GM19193 (cell line): Measurements from ENCODE around the gene GPR152.

Experiments used
- POLR2A ChIP-seq: IDR thresholded peaks from 4 replicates; pipeline ENCODE4 v1.6.1; 2011; ENCODE audit not compliant: insufficient read depth, insufficient read length; ENCODE audit errors: extremely low read depth

GPR152 gene

GRCh38 chr11:67455054-67455453, 2.5 kb upstream of the GPR152 start, which contains the start of gene CABP4:
Gene CABP4 (plus strand): TSS chr11:67455354. CDS start chr11:67455424, 70 bp downstream.
- TF ChIP-seq POLR2A: no peak

- no peak for TF ChIP-seq POLR2A
Measured at GRCh38 chr11:67453816-67454732, 1.5 kb upstream of the GPR152 start.

- TF ChIP-seq POLR2A: no peak
Measured at GRCh38 chr11:67451658-67451976, 912 bp downstream of the GPR152 start.

DNA sequence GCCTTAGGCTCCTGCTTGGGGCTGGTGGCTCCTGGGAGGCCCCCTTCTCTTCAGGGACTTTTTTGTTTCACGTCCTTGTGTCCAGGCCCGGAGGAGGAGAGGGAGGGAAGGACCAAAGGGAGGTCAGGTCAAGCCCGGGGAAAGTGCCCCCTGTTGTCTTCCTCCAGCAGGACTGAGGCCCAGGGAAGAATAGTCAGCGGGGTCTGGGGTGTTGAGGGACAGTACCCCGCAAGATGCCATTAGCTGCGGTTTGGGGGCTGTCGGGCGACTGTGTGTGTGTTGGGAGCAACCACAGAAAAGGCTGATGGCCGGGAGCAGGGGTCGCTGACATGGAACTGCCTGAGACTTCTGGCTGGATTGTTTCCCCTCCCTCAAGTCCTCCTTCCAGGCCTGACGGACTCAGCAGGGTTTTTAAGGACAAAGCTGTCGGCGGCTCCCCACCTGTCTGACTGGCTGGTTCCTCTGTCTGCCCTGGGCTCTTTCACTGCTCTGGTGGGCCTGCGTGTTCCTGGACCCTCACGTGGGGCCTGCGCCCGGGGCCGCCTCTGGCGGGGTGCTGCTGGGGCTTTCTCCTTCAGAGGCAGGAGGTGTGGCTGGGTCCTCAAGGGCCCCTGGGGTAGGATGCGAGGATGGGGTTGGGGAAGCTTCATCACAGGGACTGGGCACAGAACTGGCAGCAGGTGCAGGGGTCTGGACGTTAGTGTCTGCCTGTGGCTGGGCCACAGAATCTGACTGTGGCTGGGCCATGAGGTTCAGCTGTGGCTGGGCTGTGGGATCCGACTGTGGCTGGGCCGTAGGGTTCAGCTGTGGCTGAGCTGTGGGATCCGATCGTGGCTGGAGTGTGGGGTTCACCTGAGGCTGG, 1.5 kb downstream of the GPR152 start:
- TF ChIP-seq POLR2A: no peak

DNA sequence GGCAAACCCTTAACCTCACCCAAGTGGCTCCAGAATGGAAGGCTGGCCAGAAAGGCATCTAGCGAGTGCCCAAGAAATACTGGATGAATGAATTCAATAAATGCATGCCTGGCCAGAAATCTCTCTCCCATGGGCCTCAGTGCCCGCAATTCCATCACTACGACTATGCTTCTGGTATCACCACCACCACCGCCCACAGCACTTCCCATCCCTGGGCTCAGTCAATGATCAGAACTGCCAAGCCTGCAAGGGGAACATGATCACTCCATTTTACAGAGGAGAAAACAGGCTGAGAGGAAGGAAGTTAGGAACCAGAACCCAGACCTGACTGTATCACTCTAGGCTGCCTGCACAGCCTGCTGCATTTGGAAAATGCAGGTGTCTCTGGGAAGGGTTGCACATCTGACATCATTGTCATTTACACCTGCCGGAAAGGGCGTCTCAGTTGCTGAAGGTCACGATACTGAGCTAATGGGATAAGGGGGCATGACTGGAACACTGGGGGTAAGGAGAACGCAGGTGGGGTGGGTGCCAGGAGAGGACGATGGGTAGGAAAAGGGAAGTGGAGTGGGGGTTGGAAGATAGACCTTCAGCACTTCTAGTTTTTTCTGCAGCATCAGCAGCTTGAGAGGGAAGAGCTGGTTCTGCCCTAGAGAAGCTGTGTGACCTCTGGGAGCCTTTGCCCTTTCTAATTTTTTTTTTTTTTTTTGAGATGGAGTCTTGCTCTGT, 3.2 kb downstream of the GPR152 start:
- TF ChIP-seq POLR2A: no peak

DNA sequence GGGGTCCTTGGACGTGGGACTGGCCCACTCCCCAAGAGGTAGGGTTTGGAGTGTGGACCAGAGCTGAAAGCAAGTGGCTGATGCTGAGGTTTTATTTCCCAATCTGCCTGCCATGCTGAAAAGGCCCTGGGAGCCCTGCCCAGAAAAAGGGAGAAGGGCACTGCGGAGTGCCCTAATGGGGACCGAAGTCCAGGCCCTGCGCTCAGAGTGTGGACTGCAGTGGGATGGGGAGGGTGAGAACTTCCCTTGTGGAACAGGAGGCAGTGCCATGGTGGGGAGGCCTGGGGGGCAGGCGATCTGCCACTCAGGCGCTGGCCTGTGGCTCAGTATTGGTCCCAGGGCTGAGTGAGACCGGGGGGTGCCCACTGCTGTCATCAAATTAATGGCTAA, 4.3 kb downstream of the GPR152 start:
- no peak for TF ChIP-seq POLR2A

DNA sequence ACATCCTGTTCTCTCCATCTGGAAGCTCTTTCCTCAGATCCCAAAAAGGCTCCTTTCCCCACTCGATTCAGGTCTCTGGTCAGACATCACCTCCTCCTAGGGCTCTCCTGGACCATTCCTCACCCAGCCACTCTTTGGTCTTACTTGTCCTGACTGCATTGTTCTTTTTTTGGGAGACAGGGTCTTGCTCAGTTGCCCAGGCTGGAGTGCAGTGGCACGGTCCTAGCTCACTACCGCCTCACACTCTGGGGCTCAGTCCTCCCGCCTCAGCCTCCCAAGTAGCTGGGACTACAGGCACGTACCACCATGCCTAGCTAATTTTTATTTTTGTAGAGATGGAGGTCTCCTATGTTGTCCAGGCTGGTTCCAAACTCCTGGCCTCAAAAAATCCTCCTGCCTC, 7.0 kb downstream of the GPR152 start:
- TF ChIP-seq POLR2A: no peak

DNA sequence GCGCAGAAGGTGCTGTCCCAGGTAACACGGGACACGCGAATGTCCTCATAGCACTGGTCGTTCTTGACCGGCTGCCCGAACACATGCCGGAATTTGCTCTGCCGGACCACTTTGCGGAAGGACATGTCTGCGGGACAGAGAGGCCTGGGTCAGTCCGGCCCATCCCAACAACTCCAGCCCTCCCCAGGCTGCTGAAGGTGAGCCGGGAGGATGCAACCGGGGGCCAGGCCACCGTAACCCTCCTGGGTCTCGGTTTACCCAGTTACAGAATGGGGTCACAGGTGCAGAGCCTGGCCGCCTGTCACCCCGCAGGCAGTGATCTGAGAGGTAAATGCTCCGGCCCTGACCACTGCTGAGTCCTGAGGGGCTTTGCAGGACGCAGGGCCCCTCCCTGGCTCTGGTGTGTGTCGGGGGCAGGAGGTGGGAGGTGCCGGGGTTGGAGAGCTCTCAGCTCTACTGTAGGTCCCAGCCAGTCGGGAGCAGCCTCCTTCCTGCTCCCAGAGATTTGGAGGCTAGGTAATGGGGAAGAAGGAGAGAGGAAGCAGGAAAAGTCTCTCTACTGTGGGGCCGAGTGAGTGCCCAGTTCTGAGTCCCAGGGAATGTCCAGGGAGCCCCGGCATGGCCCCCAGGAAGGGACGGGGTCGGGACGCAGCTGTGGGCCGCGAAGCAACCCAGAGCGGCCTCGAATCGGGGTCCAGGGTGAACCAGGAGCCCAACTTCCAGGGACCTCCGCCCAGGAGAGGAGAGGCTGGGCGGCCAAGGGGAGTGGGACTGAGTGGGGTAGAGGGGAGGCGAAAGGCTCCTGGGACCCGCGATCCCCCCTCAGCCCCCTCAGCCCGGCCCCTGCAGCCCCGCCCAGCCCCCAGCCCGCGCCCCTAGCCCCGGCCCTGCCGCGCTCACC, 9.8 kb downstream of the GPR152 start:
- TF ChIP-seq POLR2A: no peak

DNA sequence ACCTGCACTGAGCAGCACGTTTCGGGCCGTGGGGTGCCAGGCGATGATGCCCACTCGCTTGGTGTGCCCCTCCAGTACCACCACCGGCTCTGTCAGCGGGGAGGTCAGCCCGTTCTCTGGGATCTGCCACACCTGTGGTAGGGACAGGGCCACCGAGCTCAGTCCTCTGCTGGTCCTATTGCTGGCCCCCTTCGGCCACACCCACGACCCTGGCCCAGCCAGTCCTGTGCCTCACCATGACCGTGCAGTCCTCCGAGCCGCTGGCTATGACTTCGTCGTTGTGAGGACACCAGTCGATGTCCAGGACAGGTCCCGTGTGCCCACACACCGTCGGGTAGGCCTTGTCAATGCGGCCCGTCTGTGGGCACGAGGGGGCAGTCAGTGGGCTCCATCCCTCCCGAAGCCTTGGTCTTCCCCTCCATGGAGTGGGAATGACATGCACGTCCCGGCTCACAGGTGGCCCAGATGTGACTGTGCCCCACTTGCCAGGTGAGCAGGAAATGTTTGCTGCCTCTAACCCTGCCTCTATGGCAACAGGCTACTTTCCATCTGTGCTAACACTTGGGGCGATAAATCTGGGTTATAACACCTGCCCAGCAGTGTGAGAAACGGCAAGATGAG, 10.7 kb downstream of the GPR152 start:
- TF ChIP-seq POLR2A: no peak

GRCh38 chr11:67441098-67441563, 11.4 kb downstream of the GPR152 start:
- TF ChIP-seq POLR2A: peak; percentile 43

DNA sequence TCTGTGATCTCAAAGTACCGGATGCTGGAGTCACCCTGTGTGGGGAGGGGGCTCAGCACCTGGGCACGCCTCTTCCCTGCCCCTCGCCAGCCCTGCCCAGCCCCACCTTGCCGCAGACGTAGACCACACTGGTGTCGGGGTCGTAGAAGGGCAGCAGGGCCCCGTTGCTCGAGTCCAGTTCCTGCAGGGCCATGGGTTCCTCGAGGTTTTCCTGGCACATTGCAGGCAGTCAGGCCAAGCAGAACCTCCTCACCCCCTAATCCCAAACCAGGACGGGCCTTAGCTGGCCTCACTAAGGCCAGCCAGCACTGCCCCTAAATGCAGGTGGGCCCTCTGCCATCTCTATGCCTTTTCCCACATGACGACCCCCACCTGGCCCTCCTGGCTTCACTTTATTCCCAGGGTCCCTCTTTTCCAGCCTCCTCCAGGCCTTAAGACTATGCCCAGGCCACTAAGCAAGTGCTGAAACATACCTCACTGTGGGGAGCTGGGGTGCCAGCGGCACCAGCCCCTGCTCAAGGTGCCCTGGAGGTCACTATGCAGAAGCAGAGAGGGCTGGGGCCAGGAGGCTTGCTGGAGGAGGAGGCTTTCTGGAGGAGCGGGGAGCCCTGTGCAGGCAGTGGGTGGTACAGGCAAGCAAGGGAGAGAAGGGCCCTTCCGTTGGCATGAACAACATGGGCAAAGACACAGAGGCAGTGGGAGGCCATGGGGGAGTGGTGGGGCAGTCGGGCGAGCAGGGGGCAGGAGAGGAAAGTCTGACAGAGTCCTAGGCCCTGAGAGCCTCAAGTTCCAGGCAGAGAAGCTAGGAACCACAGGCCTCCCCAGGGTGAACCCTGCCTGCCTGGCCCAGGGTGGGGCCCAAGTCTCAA, 12.1 kb downstream of the GPR152 start:
- TF ChIP-seq POLR2A: no peak

DNA sequence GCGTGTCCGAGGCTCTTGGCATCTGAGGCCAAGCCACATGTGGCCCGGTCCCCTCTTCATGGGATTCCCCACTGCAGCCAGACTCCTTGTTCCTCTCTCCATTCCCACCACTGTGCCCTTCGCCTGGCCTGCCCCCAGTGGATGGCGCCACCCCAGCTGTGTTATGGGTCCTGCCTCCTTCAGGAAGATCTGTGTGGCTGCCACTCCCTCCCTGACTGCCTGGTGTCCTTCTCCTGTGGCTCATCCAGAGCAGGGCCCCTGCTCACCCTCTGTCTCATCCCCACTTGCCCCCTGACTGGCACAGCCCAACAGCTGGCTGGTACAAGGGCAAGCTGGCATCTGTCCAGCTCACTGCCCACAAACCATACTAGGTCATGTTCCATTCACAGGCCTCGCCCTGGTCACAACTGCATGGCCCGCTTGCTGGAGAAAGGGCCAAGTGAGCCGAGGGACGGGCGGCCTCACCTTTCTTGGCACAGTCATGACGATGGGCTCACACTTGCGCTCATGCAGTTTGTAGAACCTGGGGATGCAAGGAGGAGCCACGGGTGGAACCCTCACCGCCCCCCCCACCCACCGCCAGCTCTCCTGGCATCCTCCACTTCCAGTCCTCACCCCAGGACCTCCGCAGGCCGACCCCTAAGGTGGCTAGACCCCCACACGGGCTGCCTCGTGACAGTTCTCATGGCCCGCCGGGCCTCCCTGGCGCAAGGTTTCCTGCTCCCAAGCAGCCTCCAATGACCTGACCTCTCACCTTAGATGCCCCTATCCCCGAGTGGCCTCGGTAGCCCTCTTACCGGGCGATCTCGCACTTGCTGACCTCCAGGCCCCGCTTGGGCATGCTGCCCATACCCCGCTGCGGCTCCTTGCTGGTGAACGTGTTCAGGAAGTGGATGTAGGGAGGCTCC, 13.0 kb downstream of the GPR152 start:
- TF ChIP-seq POLR2A: no peak
